Measurements from ENCODE around the gene CDC6.
A peak's percentile ranks its signal among the peaks of the same experiment; 100 is the strongest.

The CDC6 gene

DNA sequence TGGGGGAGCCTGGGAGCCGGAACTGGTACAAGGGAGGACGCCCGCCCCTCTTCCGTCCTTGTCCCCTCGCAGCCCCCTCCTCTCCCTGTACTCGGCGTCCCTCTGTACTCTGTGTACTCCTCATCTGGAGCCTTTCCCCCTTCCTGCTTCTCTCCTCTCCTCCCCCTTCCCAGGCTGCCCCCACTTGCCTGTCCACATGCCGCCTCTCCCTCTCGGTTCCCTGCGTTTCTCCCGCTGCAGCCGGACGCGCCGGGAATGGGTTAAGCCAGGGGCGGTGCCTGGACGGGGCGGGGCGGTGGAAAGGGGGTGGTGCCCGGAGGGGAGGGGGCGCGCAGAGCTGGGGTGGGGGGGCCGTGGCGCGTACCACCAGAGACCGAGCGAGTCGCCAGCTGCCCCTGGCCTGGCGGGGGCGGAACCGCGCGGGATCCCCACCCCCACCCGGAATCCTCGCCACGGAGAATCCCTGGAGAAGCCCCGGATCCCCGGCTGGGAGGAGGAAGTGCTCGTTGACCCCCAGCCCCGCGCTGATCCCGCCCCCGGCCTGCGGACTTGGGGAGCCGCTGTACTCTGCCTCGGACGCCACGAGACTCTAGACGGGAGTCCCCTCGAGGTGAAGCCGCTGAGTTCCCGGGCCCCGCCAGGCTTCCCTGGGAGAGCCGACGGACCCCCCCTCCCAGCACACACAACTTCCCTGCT is 54.3 kb downstream of the CDC6 start:
- no peak for DNase-seq (ENCODE audit: extremely low read depth, insufficient read length)
- Histone ChIP-seq H3K27me3 (replicated peaks; ENCODE audit: control insufficient read depth, insufficient read depth, low read length) (no peaks in the 10 kb centered on the region), H3K36me3 (ENCODE audit: control insufficient read depth, insufficient read depth, low read length) (peaks cover 4% of the 10 kb centered on the region), H3K4me3 (replicated peaks; ENCODE audit: low read depth, low read length) (peak overlapping the region; percentile 53)
- TF ChIP-seq, protein P1, sequence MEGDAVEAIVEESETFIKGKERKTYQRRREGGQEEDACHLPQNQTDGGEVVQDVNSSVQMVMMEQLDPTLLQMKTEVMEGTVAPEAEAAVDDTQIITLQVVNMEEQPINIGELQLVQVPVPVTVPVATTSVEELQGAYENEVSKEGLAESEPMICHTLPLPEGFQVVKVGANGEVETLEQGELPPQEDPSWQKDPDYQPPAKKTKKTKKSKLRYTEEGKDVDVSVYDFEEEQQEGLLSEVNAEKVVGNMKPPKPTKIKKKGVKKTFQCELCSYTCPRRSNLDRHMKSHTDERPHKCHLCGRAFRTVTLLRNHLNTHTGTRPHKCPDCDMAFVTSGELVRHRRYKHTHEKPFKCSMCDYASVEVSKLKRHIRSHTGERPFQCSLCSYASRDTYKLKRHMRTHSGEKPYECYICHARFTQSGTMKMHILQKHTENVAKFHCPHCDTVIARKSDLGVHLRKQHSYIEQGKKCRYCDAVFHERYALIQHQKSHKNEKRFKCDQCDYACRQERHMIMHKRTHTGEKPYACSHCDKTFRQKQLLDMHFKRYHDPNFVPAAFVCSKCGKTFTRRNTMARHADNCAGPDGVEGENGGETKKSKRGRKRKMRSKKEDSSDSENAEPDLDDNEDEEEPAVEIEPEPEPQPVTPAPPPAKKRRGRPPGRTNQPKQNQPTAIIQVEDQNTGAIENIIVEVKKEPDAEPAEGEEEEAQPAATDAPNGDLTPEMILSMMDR (IDR thresholded peaks at IDR 0.05; ENCODE audit: insufficient read depth, low read length, poor library complexity, severe bottlenecking) = no peak

DNA sequence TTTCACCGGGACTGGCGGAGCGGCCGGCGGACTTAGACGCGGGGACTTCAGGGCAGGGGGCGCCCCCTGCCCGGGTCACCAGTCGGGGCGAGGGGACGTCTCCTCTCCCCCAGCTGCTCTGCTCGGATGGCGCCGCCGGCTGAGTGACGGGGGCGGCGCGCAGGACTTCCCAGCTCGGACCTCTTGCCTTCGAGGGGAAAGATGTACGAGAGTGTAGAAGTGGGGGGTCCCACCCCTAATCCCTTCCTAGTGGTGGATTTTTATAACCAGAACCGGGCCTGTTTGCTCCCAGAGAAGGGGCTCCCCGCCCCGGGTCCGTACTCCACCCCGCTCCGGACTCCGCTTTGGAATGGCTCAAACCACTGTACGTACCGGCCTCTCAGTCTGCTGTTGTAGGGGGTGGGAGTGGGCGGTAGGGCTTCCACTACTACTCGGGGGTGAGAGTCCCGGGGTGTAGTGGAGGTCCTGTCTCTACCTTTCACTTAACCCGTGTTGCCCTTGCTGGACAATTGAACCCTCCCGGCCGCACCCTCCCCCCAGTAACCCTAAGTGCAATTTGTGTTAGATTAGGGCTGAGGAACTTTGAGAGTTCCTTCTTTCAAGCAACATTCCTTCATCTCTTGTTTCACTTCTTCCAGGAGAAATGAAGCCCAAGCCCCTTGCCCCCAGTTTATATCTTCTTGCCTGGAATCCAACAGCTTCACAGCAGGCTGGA is 55.0 kb downstream of the CDC6 start:
- Histone ChIP-seq H3K4me3 (replicated peaks; ENCODE audit: low read depth, low read length) (peak overlapping the region; percentile 53), H3K36me3 (ENCODE audit: control insufficient read depth, insufficient read depth, low read length) (peaks cover 4% of the 10 kb centered on the region), H3K27me3 (replicated peaks; ENCODE audit: control insufficient read depth, insufficient read depth, low read length) (no peaks in the 10 kb centered on the region)
- DNase-seq (ENCODE audit: extremely low read depth, insufficient read length) = no peak
- TF ChIP-seq, protein P1 (IDR thresholded peaks at IDR 0.05; ENCODE audit: insufficient read depth, low read length, poor library complexity, severe bottlenecking) = no peak

DNA sequence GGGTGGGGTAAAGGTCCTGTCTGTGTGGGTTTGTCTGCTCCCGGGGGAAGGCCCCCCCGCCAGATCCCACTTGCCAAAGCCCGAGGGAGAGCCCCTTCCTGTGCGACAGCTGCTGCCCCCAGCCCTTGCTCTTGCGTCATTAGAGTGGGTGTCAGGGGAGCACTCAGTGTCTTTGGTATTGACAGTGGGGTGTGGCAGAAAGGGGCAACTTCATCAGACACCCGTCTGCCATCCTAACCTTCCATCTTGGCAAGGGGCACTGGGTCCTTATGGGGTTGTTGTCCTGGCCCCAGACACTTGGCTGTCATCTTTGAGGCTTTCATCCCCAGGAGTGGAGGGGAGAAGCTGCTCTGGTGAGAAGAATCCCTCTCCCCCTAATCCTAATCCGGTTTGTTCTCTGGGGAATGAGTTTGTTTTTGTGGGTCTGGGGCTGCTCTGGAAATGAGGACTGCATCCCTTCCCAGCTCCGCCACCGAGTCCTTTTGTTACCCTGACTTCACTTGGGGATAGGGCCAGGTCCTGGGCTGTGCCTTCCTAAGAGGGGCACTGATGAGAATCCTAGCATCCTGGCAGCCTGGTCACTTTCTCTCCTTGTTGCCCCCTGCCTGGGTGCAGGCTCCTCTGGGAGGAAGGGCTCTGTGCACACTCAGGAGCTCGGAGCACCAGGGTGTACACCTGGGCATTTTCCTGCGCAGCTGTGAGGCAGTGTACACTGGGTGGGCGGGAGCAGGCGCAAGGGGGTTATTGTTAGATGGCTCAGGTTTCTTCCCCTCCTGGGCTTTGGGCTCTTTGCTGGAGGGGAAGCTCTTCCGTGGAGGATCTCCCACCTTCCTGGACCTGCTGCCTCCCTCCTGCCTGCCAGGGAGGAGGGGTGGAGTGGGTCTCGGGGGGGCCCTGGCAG is 55.8 kb downstream of the CDC6 start:
- no peaks in the 10 kb centered on the region for H3K27me3 ChIP-seq (replicated peaks; ENCODE audit: control insufficient read depth, insufficient read depth, low read length)
- H3K4me3 ChIP-seq (replicated peaks; ENCODE audit: low read depth, low read length) = no peak overlapping the region
- peaks cover 5% of the 10 kb centered on the region for H3K36me3 ChIP-seq (ENCODE audit: control insufficient read depth, insufficient read depth, low read length)
- TF ChIP-seq, protein P1 (IDR thresholded peaks at IDR 0.05; ENCODE audit: insufficient read depth, low read length, poor library complexity, severe bottlenecking) = no peak
- no peak for DNase-seq (ENCODE audit: extremely low read depth, insufficient read length)

DNA sequence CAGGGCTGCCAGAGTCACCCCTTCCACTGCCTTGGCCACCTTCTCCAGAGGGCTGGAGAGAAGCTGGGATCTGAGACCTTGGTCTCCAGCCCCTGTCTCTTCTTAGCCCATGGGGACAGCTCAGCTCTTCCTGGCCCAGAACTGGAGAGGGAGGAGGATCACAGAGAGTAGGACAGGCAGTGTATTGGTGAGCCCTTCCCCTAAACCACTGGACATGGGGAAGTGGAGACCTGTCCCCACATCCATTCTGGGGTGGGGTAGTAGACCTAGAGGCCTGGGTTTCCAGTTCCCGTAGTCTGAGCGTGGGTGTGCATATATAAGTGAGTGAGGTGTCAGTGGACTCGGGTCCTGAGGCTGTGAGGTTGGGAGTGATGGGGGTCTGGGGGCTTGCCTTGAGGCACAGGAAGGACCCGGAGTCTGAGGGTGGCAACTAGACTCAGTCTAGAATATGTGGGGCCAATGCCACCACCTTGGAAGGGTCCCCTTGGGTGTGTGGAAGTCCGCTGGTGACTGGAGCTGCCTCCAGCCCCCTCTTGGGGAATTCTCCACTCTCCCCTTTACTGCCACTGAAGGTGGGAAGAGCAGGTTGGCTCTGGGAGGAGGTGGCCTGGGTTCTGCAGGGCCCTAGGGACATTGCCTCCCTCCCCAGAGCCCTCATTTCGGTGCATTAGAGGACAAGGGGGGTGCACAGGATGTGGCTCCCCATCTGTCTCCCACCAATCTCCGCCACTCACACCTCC is 56.9 kb downstream of the CDC6 start:
- DNase-seq (ENCODE audit: extremely low read depth, insufficient read length) = no peak
- Histone ChIP-seq H3K36me3 (ENCODE audit: control insufficient read depth, insufficient read depth, low read length) (peaks cover 15% of the 10 kb centered on the region), H3K27me3 (replicated peaks; ENCODE audit: control insufficient read depth, insufficient read depth, low read length) (no peaks in the 10 kb centered on the region), H3K4me3 (replicated peaks; ENCODE audit: low read depth, low read length) (no peak overlapping the region)
- TF ChIP-seq, protein P1 (IDR thresholded peaks at IDR 0.05; ENCODE audit: insufficient read depth, low read length, poor library complexity, severe bottlenecking) = no peak
